Inflammatory macrophage treated with lipopolysaccharide for 1 hour (primary cell): ENCODE data around the gene BTBD9.

Experiments used
- DNase-seq, 2 donors: peaks; one replicate each; pipeline ENCODE4 v3.0.0-alpha.2; 2020 to 2022

Gene BTBD9

GRCh38 chr6:38639498-38640215, at the start of gene BTBD9:
TSS of gene BTBD9 (minus strand) at chr6:38639929.
- DNase-seq = peak; percentile 75 to 80

GRCh38 chr6:38688579-38689087, 48.9 kb upstream of the BTBD9 start:
- no peak for DNase-seq

- DNase-seq = no peak
Measured at GRCh38 chr6:38687549-38687948, 47.8 kb upstream of the BTBD9 start.

GRCh38 chr6:38687043-38687353, 47.3 kb upstream of the BTBD9 start:
- no peak for DNase-seq

GRCh38 chr6:38686270-38687042, 46.7 kb upstream of the BTBD9 start:
- no peak for DNase-seq

GRCh38 chr6:38684904-38685303, 45.2 kb upstream of the BTBD9 start:
- no peak for DNase-seq

- DNase-seq = no peak
Measured at GRCh38 chr6:38684237-38684636, 44.5 kb upstream of the BTBD9 start.

GRCh38 chr6:38681850-38682249, 42.1 kb upstream of the BTBD9 start:
- DNase-seq = no peak

GRCh38 chr6:38679668-38680067, 39.9 kb upstream of the BTBD9 start:
- no peak for DNase-seq

GRCh38 chr6:38678178-38678760, 38.5 kb upstream of the BTBD9 start:
- DNase-seq = no peak

GRCh38 chr6:38676974-38677544, 37.3 kb upstream of the BTBD9 start:
- DNase-seq = no peak

- no peak for DNase-seq
Measured at GRCh38 chr6:38676236-38676973, 36.7 kb upstream of the BTBD9 start.

- DNase-seq = peak; percentile 54 to 63
Measured at GRCh38 chr6:38673397-38674165, 33.9 kb upstream of the BTBD9 start.

- peak; percentile 31 to 72 for DNase-seq
Measured at GRCh38 chr6:38671885-38672467, 32.2 kb upstream of the BTBD9 start.

- no peak for DNase-seq
Measured at GRCh38 chr6:38658418-38659167, 18.9 kb upstream of the BTBD9 start.

- no peak for DNase-seq
Measured at GRCh38 chr6:38656896-38657295, 17.2 kb upstream of the BTBD9 start.

- DNase-seq = no peak
Measured at GRCh38 chr6:38654263-38654662, 14.5 kb upstream of the BTBD9 start.

- no peak for DNase-seq
Measured at GRCh38 chr6:38651121-38651784, 11.5 kb upstream of the BTBD9 start.

GRCh38 chr6:38650207-38650752, 10.6 kb upstream of the BTBD9 start:
- no peak for DNase-seq

- no peak for DNase-seq
Measured at GRCh38 chr6:38649744-38650143, 10.0 kb upstream of the BTBD9 start.
